Endothelial cell of umbilical vein (primary cell): ENCODE measurements around the gene MS4A10.

Source experiments
- CTCF ChIP-seq, 2 donors: IDR thresholded peaks; 1 replicate in 1 of 2; 2 replicates in 1 of 2; pipeline ENCODE4 v1.5.1; 2011; ENCODE audit warnings: low read length in 2 of 2, mild to moderate bottlenecking in 2 of 2, moderate library complexity in 2 of 2, control low read depth in 1 of 2, inconsistent platforms in 1 of 2, low read depth in 1 of 2; ENCODE audit not compliant: insufficient read depth in 1 of 2; ENCODE audit errors: extremely low read depth in 1 of 2
- POLR2A ChIP-seq: IDR thresholded peaks from 2 replicates; pipeline ENCODE4 v1.6.1; 2012; ENCODE audit warnings: low read depth, mild to moderate bottlenecking, control low read depth, low read length
- POLR2AphosphoS5 ChIP-seq: IDR thresholded peaks from 2 replicates; pipeline ENCODE4 v1.6.1; 2012; ENCODE audit warnings: low read depth, mild to moderate bottlenecking, control low read depth, low read length, moderate library complexity; ENCODE audit not compliant: insufficient read depth
- TF ChIP-seq, protein P1 (sequence below): IDR thresholded peaks from 2 replicates; pipeline ENCODE4 v1.6.1; 2011; ENCODE audit not compliant: insufficient read depth, insufficient read length

GRCh38 chr11:60763692-60764369, 21.3 kb upstream of the MS4A10 start:
- TF ChIP-seq POLR2A (no peak), POLR2AphosphoS5 (no peak), CTCF (IDR thresholded peaks at IDR 0.05; ENCODE audit: extremely low read depth in 1 of 2, insufficient read depth in 1 of 2, low read depth in 1 of 2, low read length in 2 of 2) (no peak)
- TF ChIP-seq, protein P1, sequence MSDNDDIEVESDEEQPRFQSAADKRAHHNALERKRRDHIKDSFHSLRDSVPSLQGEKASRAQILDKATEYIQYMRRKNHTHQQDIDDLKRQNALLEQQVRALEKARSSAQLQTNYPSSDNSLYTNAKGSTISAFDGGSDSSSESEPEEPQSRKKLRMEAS: no peak
